Osteoblast (primary cell): ENCODE data around the gene OR5H14. TPM values are rescaled to one million over a fixed set of nuclear protein-coding genes. Genes with fewer than 3 reads are reported as not detected.
"Not testable (repeated sequence)": the region's sequence is repeated elsewhere in the genome, so short reads cannot be mapped to it uniquely, and the experiment has no call there.

ENCODE experiments used
- DNase-seq: peaks from one replicate; pipeline ENCODE4 v3.0.0; 2011; ENCODE audit warnings: low spot score, mixed read lengths; ENCODE audit not compliant: insufficient read length; ENCODE audit errors: missing footprints
- H2AFZ ChIP-seq: 2 replicates; pipeline ENCODE4 v1.6.0; 2011; ENCODE audit warnings: mild to moderate bottlenecking, low read length
- H3K27ac ChIP-seq: 2 replicates; pipeline ENCODE4 v1.5.1; 2011; ENCODE audit warnings: mild to moderate bottlenecking, low read depth, low read length, moderate library complexity
- H3K27me3 ChIP-seq: 2 replicates; pipeline ENCODE4 v1.6.0; 2012; ENCODE audit warnings: mild to moderate bottlenecking, control low read depth, inconsistent platforms, low read length, moderate library complexity; ENCODE audit not compliant: insufficient read depth
- H3K36me3 ChIP-seq: 2 replicates; pipeline ENCODE4 v1.5.1; 2011; ENCODE audit warnings: mild to moderate bottlenecking, low read length, control low read depth, moderate library complexity; ENCODE audit not compliant: insufficient read depth
- H3K4me1 ChIP-seq: 2 replicates; pipeline ENCODE4 v1.5.1; 2011; ENCODE audit warnings: mild to moderate bottlenecking, low read length, control low read depth, moderate library complexity; ENCODE audit not compliant: insufficient read depth
- H3K4me2 ChIP-seq: 2 replicates; pipeline ENCODE4 v1.6.0; 2011; ENCODE audit warnings: mild to moderate bottlenecking, low read length; ENCODE audit not compliant: insufficient read depth
- H3K4me3 ChIP-seq: fragments of 200-600 bp; sonication (generic); 3 replicates; pipeline ENCODE4 v1.5.1; 2012; ENCODE audit warnings: mild to moderate bottlenecking, low read length, inconsistent platforms; ENCODE audit not compliant: insufficient read depth
- H3K79me2 ChIP-seq: 2 replicates; pipeline ENCODE4 v1.6.0; 2012; ENCODE audit warnings: mild to moderate bottlenecking, low read length, control low read depth, inconsistent platforms; ENCODE audit not compliant: insufficient read depth
- H3K9me3 ChIP-seq: 2 replicates; pipeline ENCODE4 v1.5.1; 2011; ENCODE audit warnings: low read depth, low read length, control low read depth
- H4K20me1 ChIP-seq: 2 replicates; pipeline ENCODE4 v1.6.0; 2012; ENCODE audit warnings: mild to moderate bottlenecking, low read length, control low read depth; ENCODE audit not compliant: insufficient read depth
- total RNA-seq: library from RNA; depleted of rRNA; stranded (reverse); fragments of >200 nt; gene quantifications from 2 replicates; pipeline ENCODE4 v1.2.3, GENCODE V29; 2012
- TF ChIP-seq, protein P1 (sequence below): IDR thresholded peaks from 2 replicates; pipeline ENCODE4 v1.5.1; 2011; ENCODE audit warnings: mild to moderate bottlenecking, low read depth, low read length, moderate library complexity; ENCODE audit errors: extremely low read depth

OR5H14 gene
- total RNA-seq, 1 donor = not detected

DNA sequence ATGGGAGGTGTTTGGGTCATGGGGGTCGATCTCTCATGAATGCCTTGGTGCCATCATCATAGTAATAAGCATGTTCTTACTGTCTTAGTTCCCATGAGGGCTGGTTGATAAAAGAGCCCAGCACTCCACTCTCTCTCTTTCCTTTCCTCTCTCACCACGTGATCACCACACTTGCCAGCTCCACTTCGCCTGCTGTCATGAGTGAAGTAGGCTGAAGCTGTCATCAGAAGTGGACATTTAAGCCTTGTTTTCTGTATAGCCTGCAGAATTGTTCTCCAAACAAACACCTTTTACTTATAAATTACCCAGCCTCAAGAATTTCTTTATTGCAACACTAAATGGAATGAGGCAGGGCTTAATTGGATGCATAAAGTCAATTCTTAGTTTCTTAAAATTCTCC, 10.6 kb upstream of the OR5H14 start:
- no peaks in the 10 kb centered on the region for H3K36me3 ChIP-seq
- TF ChIP-seq, protein P1, sequence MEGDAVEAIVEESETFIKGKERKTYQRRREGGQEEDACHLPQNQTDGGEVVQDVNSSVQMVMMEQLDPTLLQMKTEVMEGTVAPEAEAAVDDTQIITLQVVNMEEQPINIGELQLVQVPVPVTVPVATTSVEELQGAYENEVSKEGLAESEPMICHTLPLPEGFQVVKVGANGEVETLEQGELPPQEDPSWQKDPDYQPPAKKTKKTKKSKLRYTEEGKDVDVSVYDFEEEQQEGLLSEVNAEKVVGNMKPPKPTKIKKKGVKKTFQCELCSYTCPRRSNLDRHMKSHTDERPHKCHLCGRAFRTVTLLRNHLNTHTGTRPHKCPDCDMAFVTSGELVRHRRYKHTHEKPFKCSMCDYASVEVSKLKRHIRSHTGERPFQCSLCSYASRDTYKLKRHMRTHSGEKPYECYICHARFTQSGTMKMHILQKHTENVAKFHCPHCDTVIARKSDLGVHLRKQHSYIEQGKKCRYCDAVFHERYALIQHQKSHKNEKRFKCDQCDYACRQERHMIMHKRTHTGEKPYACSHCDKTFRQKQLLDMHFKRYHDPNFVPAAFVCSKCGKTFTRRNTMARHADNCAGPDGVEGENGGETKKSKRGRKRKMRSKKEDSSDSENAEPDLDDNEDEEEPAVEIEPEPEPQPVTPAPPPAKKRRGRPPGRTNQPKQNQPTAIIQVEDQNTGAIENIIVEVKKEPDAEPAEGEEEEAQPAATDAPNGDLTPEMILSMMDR = no peak
- no peak overlapping the region for H3K4me2 ChIP-seq
- DNase-seq = no peak
- no peaks in the 10 kb centered on the region for H3K4me1 ChIP-seq
- no peak overlapping the region for H3K27ac ChIP-seq
- no peak overlapping the region for H3K4me3 ChIP-seq
- H3K27me3 ChIP-seq = no peaks in the 10 kb centered on the region
- H2AFZ ChIP-seq = no peak overlapping the region
- no peaks in the 10 kb centered on the region for H3K9me3 ChIP-seq
- H4K20me1 ChIP-seq = no peaks in the 10 kb centered on the region
- no peaks in the 10 kb centered on the region for H3K79me2 ChIP-seq

DNA sequence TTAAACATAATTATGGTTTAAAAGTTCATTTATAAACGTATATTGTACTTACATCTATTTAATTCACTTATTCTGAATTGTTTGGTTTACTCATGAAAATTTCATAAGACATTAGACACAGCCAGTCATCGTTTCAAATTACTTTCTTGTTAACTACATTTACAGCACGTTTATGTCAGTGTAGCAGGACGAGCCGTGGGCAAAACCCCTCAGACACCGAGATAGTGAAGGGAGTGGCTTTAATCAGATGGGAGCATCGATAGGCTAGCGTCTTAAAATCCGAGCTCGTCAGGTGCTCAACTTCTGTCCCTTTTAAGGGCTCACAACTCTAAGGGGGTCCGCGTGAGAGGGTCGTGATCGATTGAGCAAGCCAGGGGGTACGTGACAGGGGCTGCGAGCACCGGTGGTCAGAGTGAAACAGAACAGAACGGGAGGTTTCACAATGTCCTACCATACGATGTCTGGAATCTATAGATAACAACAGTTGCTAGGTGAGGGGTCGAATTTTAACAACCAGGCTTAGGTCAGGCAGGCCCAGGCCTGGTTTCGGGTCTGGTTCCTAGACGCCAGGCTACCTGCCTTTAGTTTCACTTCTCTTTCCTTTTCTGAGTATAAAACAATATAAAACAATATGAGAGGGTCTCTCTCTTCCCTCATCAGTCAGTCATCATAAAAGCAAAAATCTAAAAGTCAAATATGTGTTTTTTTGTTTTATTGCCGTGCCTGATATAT, 9.3 kb upstream of the OR5H14 start:
- DNase-seq, H4K20me1 ChIP-seq, H3K4me3 ChIP-seq, H3K4me2 ChIP-seq, H3K9me3 ChIP-seq, H3K4me1 ChIP-seq, H2AFZ ChIP-seq, H3K36me3 ChIP-seq, H3K27ac ChIP-seq, H3K79me2 ChIP-seq, H3K27me3 ChIP-seq: not testable (repeated sequence)

DNA sequence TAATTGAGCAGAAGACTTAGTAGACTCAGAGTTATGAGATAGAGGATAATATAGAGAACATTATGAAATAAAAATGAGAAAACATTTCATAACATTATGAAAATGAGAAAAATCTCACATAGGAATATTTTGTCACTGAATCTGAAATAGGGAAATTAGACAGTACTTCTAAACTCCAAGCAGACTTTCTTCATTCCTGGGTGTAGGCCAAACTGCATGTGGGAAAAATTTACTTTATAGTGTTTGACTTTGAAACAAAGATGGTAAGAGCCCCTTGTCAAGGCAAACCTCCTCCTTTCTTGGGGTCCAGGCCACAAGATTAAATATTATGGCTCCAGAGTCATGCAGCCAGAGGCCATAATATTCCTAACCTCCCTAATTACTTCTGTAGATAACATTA, 6.7 kb upstream of the OR5H14 start:
- Histone ChIP-seq H3K4me3 (no peak overlapping the region), H3K36me3 (no peaks in the 10 kb centered on the region), H3K27me3 (no peaks in the 10 kb centered on the region), H4K20me1 (no peaks in the 10 kb centered on the region), H3K9me3 (no peaks in the 10 kb centered on the region), H3K79me2 (no peaks in the 10 kb centered on the region), H3K4me2 (no peak overlapping the region), H3K4me1 (no peaks in the 10 kb centered on the region), H2AFZ (no peak overlapping the region), H3K27ac (no peak overlapping the region)
- TF ChIP-seq, protein P1 = no peak
- no peak for DNase-seq

DNA sequence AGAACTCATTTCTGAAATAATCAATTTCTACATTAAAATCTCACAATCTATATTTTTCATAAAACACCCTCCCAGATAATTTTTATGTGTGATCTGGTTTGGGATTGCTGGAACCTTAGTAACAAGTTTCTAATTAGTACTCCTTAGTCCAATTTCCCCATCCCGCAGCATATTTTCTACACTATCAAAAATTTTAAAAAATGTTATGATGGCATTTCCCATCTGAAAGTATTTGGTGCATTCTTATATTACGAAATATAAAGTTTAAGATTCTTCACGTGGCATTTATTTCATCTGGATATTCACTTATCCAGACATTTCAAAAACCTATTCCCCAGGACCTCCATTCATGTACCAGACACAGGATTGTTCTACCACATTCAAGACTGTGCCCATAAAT, 1.5 kb downstream of the OR5H14 start:
- H3K4me3 ChIP-seq = no peak overlapping the region
- H3K79me2 ChIP-seq = no peaks in the 10 kb centered on the region
- TF ChIP-seq, protein P1 = no peak
- no peaks in the 10 kb centered on the region for H3K9me3 ChIP-seq
- no peaks in the 10 kb centered on the region for H4K20me1 ChIP-seq
- no peak overlapping the region for H3K4me2 ChIP-seq
- H3K27ac ChIP-seq = no peak overlapping the region
- DNase-seq = no peak
- no peaks in the 10 kb centered on the region for H3K4me1 ChIP-seq
- H3K27me3 ChIP-seq = no peaks in the 10 kb centered on the region
- H2AFZ ChIP-seq = no peak overlapping the region
- no peaks in the 10 kb centered on the region for H3K36me3 ChIP-seq

DNA sequence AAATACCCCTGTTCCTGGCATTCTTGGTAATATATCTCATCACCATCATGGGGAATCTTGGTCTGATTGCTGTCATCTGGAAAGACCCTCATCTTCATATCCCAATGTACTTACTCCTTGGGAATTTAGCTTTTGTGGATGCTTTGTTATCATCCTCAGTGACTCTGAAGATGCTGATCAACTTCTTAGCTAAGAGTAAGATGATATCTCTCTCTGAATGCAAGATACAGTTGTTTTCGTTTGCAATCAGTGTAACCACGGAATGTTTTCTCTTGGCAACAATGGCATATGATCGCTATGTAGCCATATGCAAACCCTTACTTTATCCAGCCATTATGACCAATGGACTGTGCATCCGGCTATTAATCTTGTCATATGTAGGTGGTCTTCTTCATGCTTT, 2.2 kb downstream of the OR5H14 start:
- not testable (repeated sequence) for DNase-seq, H3K4me3 ChIP-seq, H2AFZ ChIP-seq, H3K4me2 ChIP-seq, H4K20me1 ChIP-seq, H3K9me3 ChIP-seq, H3K27ac ChIP-seq, H3K4me1 ChIP-seq, H3K79me2 ChIP-seq, H3K36me3 ChIP-seq, H3K27me3 ChIP-seq
